Stimulated activated CD4-positive, alpha-beta T cell treated with anti-CD3 and anti-CD28 coated beads, Interleukin-2, amount 100 ng/mL, for 48 hours (primary cell): ENCODE measurements around the gene NFKB2.

Experiments
- DNase-seq, 2 donors: peaks; one replicate each; pipeline ENCODE4 v3.0.0-alpha.2; 2020

Gene NFKB2

GRCh38 chr10:102424916-102425315 is 29.4 kb downstream of the NFKB2 start:
- no peak for DNase-seq

GRCh38 chr10:102425444-102425843 is 29.9 kb downstream of the NFKB2 start:
- DNase-seq: no peak

- DNase-seq: no peak
Observed at GRCh38 chr10:102426803-102427287, 31.3 kb downstream of the NFKB2 start.

GRCh38 chr10:102429468-102429867 is 34.0 kb downstream of the NFKB2 start:
- DNase-seq: no peak

- DNase-seq: no peak
Observed at GRCh38 chr10:102431452-102432124, 36.1 kb downstream of the NFKB2 start.

GRCh38 chr10:102432162-102432950 is 36.9 kb downstream of the NFKB2 start, which contains the start of gene CUEDC2:
TSS of gene CUEDC2 (minus strand) at chr10:102432574. CDS start at chr10:102425188, 7,386 bp downstream.
- DNase-seq: peak; percentile 99

- DNase-seq: no peak
Observed at GRCh38 chr10:102433619-102434046, 38.1 kb downstream of the NFKB2 start.

- no peak for DNase-seq
Observed at GRCh38 chr10:102434394-102435132, 39.1 kb downstream of the NFKB2 start.

- no peak for DNase-seq
Observed at GRCh38 chr10:102435133-102435497, 39.6 kb downstream of the NFKB2 start.

GRCh38 chr10:102435529-102436233 is 40.2 kb downstream of the NFKB2 start:
- no peak for DNase-seq

- no peak for DNase-seq
Observed at GRCh38 chr10:102436312-102436711, 40.8 kb downstream of the NFKB2 start.

- DNase-seq: no peak
Observed at GRCh38 chr10:102437515-102437914, 42.0 kb downstream of the NFKB2 start.

- DNase-seq: no peak
Observed at GRCh38 chr10:102438374-102438773, 42.9 kb downstream of the NFKB2 start.

GRCh38 chr10:102444851-102445250 is 49.3 kb downstream of the NFKB2 start:
- DNase-seq: no peak

- peak; percentile 71 to 75 for DNase-seq
Observed at GRCh38 chr10:102449321-102450123, 54.0 kb downstream of the NFKB2 start.

GRCh38 chr10:102450124-102450373 is 54.5 kb downstream of the NFKB2 start:
- DNase-seq: no peak

- DNase-seq: peak; percentile 67 to 81
Observed at GRCh38 chr10:102450374-102451104, 55.0 kb downstream of the NFKB2 start.

- DNase-seq: no peak
Observed at GRCh38 chr10:102451105-102451969, 55.8 kb downstream of the NFKB2 start, which contains the start of gene C10orf95. TSS of gene C10orf95 (minus strand) at chr10:102451543. CDS start at chr10:102451093, 450 bp downstream.
